Measurements from ENCODE around the gene GORASP1.

Gene GORASP1

DNA sequence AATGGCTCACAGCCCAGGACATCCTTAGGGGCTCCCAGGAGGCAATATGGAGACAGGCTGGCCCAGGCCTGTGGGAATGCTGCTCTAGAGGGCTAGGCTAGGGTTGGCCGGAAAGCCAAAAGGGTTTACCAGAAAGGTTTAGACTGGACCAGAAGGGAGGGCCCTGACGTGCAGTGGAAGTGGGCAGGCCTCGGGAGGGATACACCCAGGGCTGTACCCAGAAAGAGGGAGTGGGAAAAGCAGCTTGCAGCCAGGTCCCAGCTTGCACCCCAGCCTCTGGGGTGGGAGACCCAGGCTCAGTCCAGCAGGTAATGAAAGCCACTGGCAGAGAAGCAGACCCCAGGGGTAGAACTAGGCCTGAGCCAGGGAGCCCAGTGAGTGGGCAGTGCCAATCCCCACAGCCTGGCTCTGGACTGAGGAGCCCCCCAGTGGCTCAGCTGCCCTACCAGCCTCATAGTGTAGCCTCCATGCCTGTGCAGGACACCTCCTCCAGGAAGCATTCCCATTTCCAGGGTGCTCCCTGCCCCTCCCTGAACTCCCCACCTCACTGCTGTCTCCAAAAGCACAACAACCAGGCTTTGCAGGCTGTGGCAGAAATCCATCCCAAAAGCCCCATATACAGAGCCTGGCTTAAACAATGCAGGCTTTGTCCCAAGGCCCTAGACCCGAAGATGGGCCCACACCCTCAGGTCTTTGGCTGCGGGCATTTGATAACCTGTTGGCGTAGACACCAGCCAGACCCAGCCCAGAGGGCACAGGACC, 3.5 kb downstream of the GORASP1 start:
- FAIRE-seq (no peak), DNase-seq (ENCODE audit: low spot score) (no peak)

DNA sequence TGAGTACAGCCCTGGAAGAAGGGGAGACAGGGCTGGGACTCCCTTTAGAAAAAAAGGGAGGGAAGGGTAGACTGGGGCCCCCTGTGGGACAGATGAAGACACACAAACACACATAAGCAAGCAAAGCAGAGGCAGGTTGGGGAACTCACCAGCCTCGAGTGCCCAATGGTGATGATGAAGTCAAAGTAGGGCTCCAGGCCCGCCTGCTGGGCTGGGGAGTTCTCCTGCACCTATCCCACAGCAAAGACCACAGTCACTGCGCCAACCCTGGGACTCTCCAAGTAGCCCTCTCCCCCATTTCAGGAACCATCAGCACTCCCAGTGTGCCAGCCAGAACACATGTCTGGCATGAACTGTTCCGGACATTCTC, 4.1 kb downstream of the GORASP1 start:
- DNase-seq (ENCODE audit: low spot score) (no peak), FAIRE-seq (no peak)

DNA sequence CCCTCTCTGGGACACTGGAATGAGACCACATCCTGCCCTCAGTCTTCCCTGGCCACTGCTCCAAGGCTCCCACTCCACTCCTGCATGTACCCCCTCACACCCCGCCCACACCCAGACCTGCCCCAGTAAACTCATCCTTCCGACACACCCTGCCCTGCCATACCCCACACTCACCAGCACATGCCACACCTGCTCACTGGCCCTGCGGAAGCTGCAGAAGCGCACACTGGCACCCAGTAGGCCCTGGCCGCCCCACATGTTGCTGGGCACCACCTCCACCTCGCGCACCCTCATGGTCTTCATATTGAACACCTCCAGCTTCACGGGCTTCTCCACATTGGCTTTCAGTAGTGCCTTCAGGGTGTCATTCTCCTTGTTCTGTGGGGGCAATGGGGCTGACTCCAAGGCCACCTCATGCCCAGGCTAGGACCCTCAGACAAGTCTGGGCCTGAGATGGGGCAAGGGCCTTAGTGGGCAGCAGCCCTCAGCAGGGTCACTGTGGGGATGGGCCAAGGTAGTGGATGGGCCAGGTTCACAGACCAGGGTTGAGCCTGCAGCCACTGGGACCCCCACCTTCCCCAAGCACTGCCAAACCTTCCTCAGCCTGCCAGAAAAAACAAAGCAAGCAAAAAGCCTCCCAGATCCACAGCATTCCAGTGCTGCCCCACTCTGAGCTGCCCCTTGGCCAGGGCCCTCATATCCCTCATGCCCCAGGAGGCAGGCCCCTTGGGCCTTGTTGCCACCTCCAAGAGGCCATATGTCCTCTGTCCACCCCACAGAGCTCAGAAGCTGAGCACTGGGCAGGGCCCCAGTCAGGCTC, 4.7 kb downstream of the GORASP1 start:
- no peak for DNase-seq (ENCODE audit: low spot score)
- FAIRE-seq = no peak

DNA sequence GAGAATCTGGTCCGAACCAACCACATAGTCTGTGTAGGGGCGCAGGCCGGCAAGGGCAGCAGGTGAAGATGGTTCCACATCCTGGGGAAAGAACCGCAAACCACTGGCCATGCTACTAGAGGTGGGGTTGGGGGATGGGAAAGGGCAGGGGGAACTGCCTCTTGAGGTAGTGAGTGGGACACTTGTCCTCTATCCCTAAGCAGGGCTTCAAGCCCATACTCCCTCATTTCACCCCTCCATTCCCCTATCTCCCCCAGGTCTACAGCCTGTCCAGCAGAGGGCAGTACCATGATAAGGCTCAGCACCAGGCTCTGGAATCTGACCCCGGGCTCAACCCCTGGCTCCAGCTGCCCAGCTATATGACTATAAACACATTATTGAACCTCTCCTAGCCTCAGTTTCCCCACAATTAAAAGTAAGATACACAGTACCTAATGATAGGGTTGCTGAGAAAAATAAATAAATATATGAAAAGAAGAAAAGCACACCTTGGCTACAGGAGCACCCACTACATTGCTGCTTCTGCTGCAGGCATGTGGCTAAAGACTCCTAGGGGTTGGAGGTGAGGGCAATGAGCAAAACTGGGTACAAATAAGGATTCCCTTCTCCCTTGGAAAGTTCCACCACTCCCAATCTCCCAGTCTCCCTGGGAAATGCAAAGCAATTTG, 6.3 kb downstream of the GORASP1 start:
- FAIRE-seq = no peak
- DNase-seq (ENCODE audit: low spot score) = peak; percentile 11

DNA sequence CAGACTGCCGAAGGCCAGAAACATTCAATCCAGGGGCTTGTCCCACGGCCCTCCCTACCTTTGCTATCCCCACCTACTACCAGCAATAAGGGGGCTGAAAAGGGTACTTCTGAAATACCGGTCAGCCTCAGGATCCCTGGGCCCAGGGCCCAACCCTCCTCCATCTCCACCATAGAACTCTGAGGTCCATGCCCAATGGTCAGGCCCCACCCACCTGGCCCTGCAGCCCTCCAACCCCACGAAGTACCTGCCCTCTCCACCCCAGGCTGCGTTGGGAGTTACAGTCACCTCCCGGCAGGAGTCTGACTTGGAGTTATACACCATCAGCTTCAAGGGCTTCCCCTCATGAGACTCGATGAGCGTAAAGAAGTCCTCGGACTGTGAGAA, 6.9 kb downstream of the GORASP1 start:
- FAIRE-seq (no peak), DNase-seq (ENCODE audit: low spot score) (no peak)

DNA sequence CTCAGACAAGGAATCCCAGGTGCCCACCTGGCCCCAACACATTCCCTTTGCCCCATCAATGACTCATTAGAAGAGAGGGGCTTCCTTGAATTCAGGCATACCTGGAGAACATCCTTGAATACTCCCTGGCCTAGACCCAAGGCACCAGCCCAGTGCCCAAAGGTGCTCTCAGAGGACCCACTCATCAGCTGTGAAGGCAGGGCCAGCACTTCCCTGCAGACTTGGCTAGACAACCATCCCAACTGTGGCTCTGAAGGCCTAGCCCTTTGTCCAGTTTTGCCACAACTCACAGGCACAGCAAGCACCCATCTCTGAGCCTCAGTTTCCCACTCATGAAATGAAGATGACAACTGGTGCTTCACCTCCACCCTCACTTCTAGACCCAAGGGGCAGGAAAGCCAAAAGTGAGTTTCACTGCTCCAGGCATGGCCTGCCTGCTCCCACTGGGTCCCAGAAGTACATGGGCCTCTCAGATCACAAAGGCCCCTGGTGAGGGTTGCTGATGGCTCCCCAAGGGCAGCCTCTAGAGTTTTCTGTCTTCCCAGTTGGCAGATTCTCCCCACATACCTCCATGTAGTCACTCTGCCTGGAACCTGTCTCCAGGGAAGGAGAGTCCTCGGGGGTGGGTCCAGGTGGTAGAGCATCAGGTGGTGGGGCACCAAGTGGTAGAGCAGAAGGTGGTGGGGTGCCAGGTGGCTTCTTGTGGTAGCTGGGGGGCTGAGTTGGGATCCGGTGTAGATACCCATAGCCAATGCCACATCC, 7.5 kb downstream of the GORASP1 start:
- no peak for FAIRE-seq
- DNase-seq (ENCODE audit: low spot score) = no peak

DNA sequence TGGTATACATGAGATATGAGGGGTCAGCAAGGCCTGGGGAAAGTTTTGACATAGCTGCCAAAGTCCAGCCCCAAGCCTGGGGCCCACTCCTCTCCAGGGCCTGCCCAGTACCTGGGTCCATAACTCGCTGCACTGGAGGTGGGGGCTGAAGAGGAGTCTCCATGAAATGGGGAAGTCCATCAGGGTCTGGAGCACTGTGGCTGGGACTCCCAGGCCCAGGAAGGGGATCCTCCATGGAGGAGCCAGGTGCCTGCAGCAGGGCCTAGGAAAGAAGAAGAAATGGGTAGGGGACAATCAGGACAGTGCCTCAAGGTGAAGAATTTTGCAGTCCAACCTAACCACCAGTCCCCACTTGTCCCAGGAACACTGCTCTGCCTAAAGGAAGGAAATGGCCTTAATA, 8.2 kb downstream of the GORASP1 start:
- FAIRE-seq (no peak), DNase-seq (ENCODE audit: low spot score) (no peak)

DNA sequence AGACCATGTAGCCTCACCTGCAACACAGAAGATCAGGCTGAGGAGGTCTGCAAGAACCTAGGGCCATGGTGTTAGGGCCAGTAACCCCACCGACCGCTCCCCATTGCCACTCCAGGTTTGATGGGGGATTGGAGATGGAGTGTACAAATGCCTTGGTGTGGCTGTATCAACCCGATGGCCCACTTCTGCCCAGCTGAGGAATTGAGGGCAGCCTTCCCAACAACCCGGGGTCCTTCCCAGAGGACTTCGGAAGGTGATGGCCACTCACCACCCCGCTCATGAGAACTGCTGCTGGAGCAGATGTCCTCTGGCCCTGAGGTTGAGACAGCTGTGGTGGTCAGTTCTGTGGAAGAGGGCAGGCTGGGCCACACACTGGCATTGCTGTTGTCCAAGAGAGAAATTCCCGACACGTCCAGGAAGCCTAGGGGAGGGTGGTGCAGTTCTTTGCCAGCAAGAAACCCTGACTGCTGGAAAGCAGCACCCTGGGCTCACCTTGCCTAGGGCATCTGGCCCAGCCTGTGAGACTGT, 8.9 kb downstream of the GORASP1 start:
- DNase-seq (ENCODE audit: low spot score) (no peak), FAIRE-seq (no peak)

DNA sequence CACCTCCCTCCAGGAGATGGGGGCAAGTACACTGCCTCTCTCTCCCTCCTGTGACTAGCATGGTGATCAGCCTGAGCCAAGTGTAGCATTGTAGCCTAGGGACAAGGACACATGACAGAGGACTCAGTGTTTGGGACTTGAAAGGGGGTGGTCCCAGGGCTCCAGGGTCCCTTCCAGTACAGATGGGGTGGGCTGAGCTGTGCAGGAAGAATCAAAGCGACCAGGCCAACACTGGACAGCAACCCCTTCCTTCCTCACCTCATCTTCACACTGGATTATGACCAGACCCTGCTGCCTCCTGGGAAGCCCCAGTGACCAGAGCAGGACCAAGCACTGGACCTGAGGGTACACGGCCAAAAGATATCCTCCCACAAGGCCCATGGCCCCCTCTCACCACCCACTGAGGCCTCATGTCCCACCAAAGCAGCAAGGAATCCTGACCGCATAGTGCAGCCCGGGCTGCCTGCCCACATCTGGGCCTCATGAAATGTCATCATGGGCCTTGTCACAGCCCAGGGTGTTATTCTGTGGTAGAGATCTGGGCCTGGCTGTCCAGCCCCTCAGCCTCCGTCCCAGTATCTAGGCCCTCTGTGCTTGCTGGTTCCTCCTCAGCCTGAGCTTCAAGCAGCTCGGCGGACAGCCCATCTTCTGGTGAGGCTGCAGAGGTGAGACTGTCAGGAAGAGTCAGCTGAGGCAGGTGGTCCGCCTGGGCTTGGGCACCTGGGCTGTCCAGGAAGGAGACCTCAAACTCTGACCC, 9.5 kb downstream of the GORASP1 start:
- no peak for DNase-seq (ENCODE audit: low spot score)
- FAIRE-seq = no peak

DNA sequence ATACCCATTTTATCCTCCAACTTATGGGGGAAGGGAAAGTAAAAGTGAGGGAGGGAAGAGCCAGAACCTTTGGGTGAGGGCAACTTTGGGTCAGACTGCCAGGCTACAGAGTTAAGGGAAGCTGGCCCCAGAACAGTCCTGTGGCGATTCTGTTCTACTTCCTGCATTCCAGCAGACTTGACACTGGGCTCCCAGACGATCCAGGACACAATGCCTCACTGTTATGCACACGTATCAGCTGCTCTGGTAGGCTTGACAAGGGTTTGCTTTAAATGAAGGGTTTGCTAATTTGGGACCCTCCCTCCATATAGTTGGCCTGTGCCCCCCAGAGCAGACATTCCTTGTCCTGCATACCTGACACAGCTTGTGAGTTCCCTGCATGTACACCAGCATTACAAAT, 10.7 kb downstream of the GORASP1 start:
- FAIRE-seq = no peak
- DNase-seq (ENCODE audit: low spot score) = no peak

DNA sequence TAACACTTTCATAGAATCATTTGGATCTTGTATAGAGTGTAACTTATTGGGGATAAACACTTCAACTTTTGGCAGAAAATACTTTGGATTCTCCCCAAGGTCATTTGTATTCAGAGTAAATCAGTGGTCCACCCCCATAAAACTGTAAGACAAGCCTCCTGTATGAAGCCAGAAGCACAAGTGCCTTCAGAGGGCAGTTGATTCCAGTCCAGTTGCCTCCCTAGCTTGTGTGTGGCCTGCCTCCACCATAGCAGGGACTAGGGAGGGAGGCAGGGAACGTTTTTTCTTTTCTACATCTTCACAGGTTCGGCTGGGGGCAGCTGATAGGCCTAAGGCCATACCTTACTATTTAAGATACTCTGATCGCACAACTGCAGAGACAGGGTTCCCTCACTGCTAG, 11.6 kb downstream of the GORASP1 start:
- FAIRE-seq = no peak
- DNase-seq (ENCODE audit: low spot score) = no peak

DNA sequence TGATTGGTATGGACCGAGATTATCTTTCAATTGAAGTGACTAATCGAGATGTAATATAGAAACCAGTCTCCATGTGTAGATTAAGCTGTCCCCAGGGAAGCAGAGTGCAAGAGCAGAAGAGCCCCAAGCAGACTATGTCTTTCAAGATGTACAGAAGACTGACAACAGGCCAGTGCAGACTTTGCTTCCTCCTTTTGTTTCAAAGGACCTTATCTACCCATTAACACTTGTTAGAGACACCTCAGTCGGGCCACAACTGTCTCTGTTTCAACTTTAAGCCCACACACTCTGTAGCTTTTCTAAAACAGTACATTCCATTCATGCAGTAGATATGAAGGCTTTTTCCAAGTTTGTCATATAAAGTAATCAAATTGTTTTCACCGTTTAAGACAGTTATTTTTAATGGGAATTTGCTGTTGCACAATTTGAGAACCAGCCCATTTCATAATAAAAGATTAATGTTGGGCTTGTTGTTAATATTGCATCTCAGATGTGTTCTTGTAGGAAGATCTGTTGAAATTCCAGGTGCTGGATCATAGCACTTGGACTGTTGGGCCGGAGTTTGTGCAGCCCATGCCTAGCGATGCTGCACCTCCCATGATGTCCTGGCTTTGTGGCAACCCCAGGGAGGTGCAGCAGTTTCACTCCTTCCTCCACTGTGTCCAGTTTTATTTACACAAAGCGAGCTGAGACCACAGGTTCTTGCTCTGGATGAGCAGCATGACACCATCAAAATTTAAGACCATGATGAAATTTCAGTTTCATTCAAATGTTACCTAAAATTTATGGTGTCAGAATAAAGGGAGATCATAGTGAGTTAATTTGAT, 12.4 kb downstream of the GORASP1 start:
- DNase-seq (ENCODE audit: low spot score) (no peak), FAIRE-seq (no peak)

DNA sequence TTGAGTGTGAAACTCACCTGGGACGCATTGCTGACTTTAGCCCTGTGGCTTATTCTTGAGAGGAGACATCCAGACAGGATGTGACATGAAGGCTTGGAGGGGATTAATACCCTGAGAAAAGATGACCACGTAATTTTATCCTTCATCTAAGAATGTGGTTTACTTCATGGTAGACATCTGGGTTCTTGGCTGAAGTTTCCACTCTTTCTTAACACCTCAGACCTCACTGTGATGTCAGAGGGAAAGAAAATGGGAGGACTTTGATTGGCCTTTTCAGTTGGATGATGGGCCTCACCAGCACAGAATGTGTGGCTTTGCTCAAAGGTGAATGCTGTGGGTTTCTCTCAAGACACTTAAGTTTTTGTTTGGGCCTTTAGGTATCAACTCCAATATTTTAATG, 16.5 kb downstream of the GORASP1 start:
- no peak for FAIRE-seq
- DNase-seq (ENCODE audit: low spot score) = no peak

DNA sequence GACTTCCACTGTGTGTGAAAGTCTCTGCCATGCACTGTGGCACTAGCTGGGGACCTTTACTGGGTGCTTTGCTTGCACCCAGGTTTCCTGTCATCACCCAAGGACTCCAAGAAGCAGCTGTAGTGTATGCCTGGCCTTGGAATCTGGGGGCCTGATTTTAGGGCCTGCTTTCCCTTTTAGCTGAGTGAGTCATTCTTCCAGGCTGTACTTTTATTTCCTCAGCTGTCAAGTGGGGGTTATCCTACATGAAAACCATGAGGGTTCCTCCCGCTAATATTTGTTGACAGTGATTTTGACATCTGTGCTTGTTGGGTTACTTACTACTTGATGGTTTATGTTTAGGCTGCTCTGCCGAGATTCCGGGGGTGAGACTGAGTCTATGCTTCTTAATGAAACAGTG, 18.5 kb downstream of the GORASP1 start:
- FAIRE-seq = no peak

DNA sequence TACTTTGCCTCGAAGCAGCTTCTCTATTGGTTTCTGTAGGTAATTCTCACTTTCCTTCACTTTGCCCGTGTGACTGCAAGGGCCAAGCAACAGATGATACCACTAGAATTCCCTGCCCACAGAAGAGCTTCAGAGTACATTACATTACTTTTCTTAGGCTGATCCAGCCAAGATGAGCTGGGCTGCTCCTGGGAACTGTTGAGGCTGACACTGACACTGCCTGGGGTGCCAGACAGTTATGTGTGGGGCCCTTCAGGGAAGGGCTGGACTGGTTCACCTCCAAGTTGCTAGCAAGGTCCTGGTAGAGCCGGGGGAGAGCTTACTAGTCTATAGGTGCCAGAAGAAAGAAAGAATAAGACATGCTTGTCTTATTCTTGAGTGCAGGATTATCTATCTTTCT, 19.0 kb downstream of the GORASP1 start:
- no peak for DNase-seq (ENCODE audit: low spot score)
- no peak for FAIRE-seq

More for the DNA sequence above, 18.5 kb downstream of the GORASP1 start:
- DNase-seq (ENCODE audit: low spot score) = no peak

DNA sequence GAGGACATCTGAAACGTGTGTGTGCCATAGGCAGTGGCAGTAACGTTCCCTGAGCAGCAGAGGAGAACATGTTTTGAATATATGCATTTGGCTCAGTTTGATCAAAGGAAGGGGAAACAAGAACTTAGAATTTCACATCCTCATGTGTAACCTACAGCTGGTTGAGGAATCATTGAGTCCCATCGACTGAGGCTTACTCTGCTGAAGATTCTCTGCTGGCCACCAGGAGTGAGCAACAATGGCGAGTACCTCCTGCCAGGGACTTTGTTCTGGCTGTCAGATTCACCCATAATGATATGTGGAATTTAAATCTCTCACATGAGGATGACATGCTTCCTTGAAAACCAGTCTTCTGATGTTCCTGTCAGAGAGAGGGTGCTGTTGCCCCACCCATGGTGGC, 21.3 kb downstream of the GORASP1 start:
- FAIRE-seq = no peak

DNA sequence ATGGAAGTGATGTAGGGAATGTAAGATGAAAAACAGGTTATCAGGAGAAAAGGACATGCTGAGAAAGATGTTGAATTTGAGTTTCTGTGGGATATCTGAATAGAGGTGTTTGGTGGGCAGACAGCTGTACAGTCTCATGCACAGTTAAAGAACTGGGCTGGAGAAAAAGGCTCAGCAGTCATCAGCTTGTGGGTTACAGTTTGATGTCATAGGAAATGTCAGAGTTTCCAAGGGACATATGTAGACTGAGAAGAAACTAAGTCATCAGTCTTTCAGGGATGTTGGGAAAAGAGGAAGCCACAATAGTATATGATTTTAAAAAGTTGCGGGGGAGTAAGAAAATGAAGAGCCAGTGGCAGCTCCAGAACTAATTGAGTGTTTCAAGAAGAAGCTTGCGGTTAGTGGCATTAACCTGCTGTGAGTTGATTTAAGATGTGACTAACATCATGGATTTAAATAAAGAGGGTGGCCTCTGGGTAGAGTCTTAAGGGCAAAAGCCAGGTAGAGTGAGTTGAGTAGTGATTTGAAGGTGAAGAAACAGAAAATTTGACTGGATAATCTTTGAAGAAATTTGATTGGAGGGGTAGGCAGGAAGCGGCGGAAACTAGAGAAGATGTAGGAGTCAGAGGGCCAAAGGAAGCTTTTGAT, 24.6 kb downstream of the GORASP1 start:
- DNase-seq (ENCODE audit: low spot score) (no peak), FAIRE-seq (no peak)

More for the DNA sequence above, 21.3 kb downstream of the GORASP1 start:
- DNase-seq (ENCODE audit: low spot score) = no peak

DNA sequence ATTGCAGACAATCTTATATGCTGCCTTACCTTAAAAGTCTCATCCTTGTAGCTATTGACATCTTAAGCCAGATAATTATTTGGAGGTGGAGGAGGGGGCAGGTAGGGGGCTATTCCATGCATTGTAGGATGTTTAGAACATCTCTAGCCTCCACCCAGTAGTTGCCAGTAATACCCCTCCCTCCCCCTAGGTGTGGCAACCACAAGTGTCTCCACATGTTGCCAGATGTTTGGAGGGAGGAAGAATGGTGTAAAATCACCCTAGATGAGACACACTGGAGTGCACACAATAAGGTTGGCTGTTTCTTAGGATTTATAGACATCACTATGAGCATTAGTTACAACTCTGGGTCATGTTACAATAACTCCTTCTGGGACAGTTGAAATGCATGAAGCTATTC, 27.4 kb downstream of the GORASP1 start:
- FAIRE-seq = no peak
- no peak for DNase-seq (ENCODE audit: low spot score)

DNA sequence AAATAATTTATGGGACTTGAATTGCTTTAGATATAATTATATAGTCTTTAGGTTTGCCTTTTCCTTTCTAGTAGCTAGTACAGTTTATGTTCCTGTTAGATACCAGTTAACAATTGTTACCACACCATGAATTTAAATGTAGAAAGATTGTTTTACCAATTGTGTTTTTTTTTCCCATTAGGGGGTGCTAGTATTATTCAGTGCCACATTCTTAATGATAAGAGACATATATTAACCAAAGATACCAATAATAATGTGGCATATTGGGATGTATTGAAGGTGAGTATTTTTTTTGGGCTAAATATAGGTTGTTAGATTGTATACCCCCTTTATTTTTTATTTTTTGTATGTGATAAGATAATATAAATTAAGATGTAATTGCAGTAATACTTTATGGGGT, 27.9 kb downstream of the GORASP1 start:
- DNase-seq (ENCODE audit: low spot score) = no peak
- FAIRE-seq = no peak

All from RCC 7860 (cell line).